HepG2 (cell line): ENCODE measurements around the gene NWD2. TPM values are rescaled to one million over a fixed set of nuclear protein-coding genes. Genes with fewer than 3 reads are reported as not detected.

Experiments used
- ATAC-seq: fragments of 200-7000 bp; cut with Tn5 transposase; 3 replicates; pipeline ENCODE4 v1.9.1; 2020; ENCODE audit warnings: mild to moderate bottlenecking, moderate library complexity
- BruUV-seq: library from RNA; stranded (reverse); fragments of 400-500 nt; replicated peaks from 2 replicates; lab custom pipeline; 2021; lab: Mats Ljungman, UMichigan
- CTCF ChIA-PET: fragments of 300-600 bp; formaldehyde crosslinking; extraction: SDS; loops from one replicate; lab custom pipeline; 2021; ENCODE audit warnings: low total read pairs, inconsistent platforms, low intra/inter-chr PET ratio; lab: Yijun Ruan, JAX
- POLR2A ChIA-PET: fragments of 350-600 bp; sonication (Branson Sonifier 250); formaldehyde crosslinking; loops from one replicate; lab custom pipeline; 2020; ENCODE audit warnings: antibody characterized with exemption, inconsistent platforms; lab: Yijun Ruan, JAX
- DNase-seq: peaks from one replicate; pipeline ENCODE4 v3.0.0-alpha.2; 2015; ENCODE audit warnings: low spot score
- FAIRE-seq: peaks from 3 replicates; lab custom pipeline; 2011; peaks lifted over from hg19 to GRCh38; lab: Jason Lieb, UNC
- H2AFZ ChIP-seq: one replicate; pipeline ENCODE4 v1.6.1; 2011; ENCODE audit warnings: low read length, inconsistent platforms
- H3K27ac ChIP-seq: fragments of 300-600 bp; 3 replicates; pipeline ENCODE4 v1.8.0; 2011; ENCODE audit warnings: mixed run types, mild to moderate bottlenecking, mixed read lengths, low read length, inconsistent platforms; ENCODE audit not compliant: insufficient read depth; ENCODE audit errors: extremely low read length
- H3K27me3 ChIP-seq, 2 experiments: fragments of 200-600 bp in 1 of 2; 2 replicates in 1 of 2; 3 replicates in 1 of 2; pipeline versions ENCODE4 v1.6.0 to v1.8.0; 2011; ENCODE audit warnings: low read length in 2 of 2, mild to moderate bottlenecking in 2 of 2, moderate library complexity in 2 of 2, inconsistent platforms in 1 of 2; ENCODE audit not compliant: insufficient read depth in 2 of 2, control insufficient read depth in 1 of 2
- H3K36me3 ChIP-seq, 2 experiments: fragments of 200-600 bp in 1 of 2; replicated peaks in 1 of 2; 2 replicates in 1 of 2; 3 replicates in 1 of 2; pipeline versions ENCODE4 v1.5.1 to v1.8.0; 2011; ENCODE audit warnings: low read length in 2 of 2, inconsistent platforms in 1 of 2; ENCODE audit not compliant: insufficient read depth in 2 of 2, control insufficient read depth in 1 of 2
- H3K4me1 ChIP-seq: 2 replicates; pipeline ENCODE4 v1.5.1; 2012; ENCODE audit warnings: low read length, inconsistent platforms; ENCODE audit not compliant: insufficient read depth
- H3K4me2 ChIP-seq: 2 replicates; pipeline ENCODE4 v1.6.0; 2011; ENCODE audit warnings: low read depth, low read length, inconsistent platforms
- H3K4me3 ChIP-seq, 3 experiments: fragments of 200-600 bp in 1 of 3; sonication (generic), shearing (Covaris generic) in 1 of 3; replicated peaks in 1 of 3; 2 replicates each; pipeline ENCODE4 v1.5.1; 2011 to 2016; ENCODE audit warnings: low read length in 3 of 3, inconsistent platforms in 2 of 3, low read depth in 2 of 3, mild to moderate bottlenecking in 2 of 3, control low read depth in 1 of 3, mixed read lengths in 1 of 3; ENCODE audit not compliant: insufficient read depth in 1 of 3
- H3K79me2 ChIP-seq: one replicate; pipeline ENCODE4 v1.6.1; 2011; ENCODE audit warnings: low read length, inconsistent platforms; ENCODE audit not compliant: insufficient read depth
- H3K9ac ChIP-seq: 2 replicates; pipeline ENCODE4 v1.6.0; 2011; ENCODE audit warnings: mild to moderate bottlenecking, low read depth, low read length, inconsistent platforms; ENCODE audit not compliant: insufficient read depth
- H3K9me3 ChIP-seq: 2 replicates; pipeline ENCODE4 v1.5.1; 2012; ENCODE audit warnings: mild to moderate bottlenecking, low read length
- H4K20me1 ChIP-seq: 2 replicates; pipeline ENCODE4 v1.6.0; 2011; ENCODE audit warnings: inconsistent platforms, mild to moderate bottlenecking, low read length, moderate library complexity; ENCODE audit not compliant: insufficient read depth
- CEBPB ChIP-seq: IDR thresholded peaks from 2 replicates; pipeline ENCODE4 v1.6.1; 2011; ENCODE audit warnings: low read depth, low read length, improper control_type of control experiment, borderline replicate concordance
- ELF3 ChIP-seq: IDR thresholded peaks from 2 replicates; pipeline ENCODE4 v1.6.1; 2016; ENCODE audit warnings: missing genetic modification reagents, missing compliant biosample characterization
- GATAD2A ChIP-seq: IDR thresholded peaks from 2 replicates; pipeline ENCODE4 v1.6.1; 2016
- KMT2A ChIP-seq: sonication (generic); formaldehyde crosslinking; IDR thresholded peaks from 2 replicates; pipeline ENCODE4 v1.4.0; 2020; ENCODE audit warnings: missing genetic modification reagents
- MLLT10 ChIP-seq: sonication (generic); formaldehyde crosslinking; IDR thresholded peaks from 2 replicates; pipeline ENCODE4 v1.4.0; 2020; ENCODE audit warnings: missing genetic modification reagents
- MYPOP ChIP-seq: sonication (generic); formaldehyde crosslinking; IDR thresholded peaks from 2 replicates; pipeline ENCODE4 v1.8.1; 2023; ENCODE audit warnings: mild to moderate bottlenecking, moderate library complexity, missing genetic modification reagents
- RAD21 ChIP-seq: fragments of 450-650 bp; formaldehyde crosslinking; IDR thresholded peaks from 2 replicates; pipeline ENCODE4 v1.5.0; 2020; ENCODE audit warnings: mild to moderate bottlenecking
- SMC3 ChIP-seq: IDR thresholded peaks from 2 replicates; pipeline ENCODE4 v1.6.1; 2011; ENCODE audit warnings: low read length, improper control_type of control experiment
- SOX5 ChIP-seq: IDR thresholded peaks from 2 replicates; pipeline ENCODE4 v1.6.1; 2016; ENCODE audit warnings: borderline replicate concordance
- ZEB1 ChIP-seq: IDR thresholded peaks from 2 replicates; pipeline ENCODE4 v1.6.1; 2012; ENCODE audit warnings: mild to moderate bottlenecking, low read depth, inconsistent platforms; ENCODE audit not compliant: insufficient replicate concordance
- ZNF124 ChIP-seq: sonication (generic); formaldehyde crosslinking; IDR thresholded peaks from 2 replicates; pipeline ENCODE4 v1.4.0; 2020; ENCODE audit warnings: missing genetic modification reagents
- ZNF460 ChIP-seq: sonication (generic); formaldehyde crosslinking; IDR thresholded peaks from 2 replicates; pipeline ENCODE4 v1.5.1; 2020; ENCODE audit warnings: missing genetic modification reagents, mild to moderate bottlenecking, borderline replicate concordance
- ZNF713 ChIP-seq: sonication (generic); formaldehyde crosslinking; IDR thresholded peaks from 2 replicates; pipeline ENCODE4 v1.4.0; 2020; ENCODE audit warnings: mild to moderate bottlenecking, missing genetic modification reagents
- WGBS: methylation state at CpG from one replicate; pipeline ENCODE4 v1.1.6; 2017; ENCODE audit warnings: low lambda C conversion rate; 5-methylcytosine and 5-hydroxymethylcytosine counted together
- in situ Hi-C: cut with HindIII; loops from 2 replicates; pipeline ENCODE4 v1.10.0; 2017; ENCODE audit warnings: low pct_unique_long_range_greater_than_20kb; ENCODE audit not compliant: extremely low pct_ligation_motif_present
- intact Hi-C: fragments of 100-400 bp; cut with micrococcal nuclease; formaldehyde crosslinking; loops from one replicate; pipeline ENCODE4 v1.10.0; 2022; ENCODE audit not compliant: unreplicated experiment
- polyA plus RNA-seq, 8 experiments: library from polyadenylated mRNA; depleted of rRNA in 3 of 8; stranded (reverse) in 7 of 8; unstranded in 1 of 8; fragments of >200 nt; fragmentation: Illumina TruSeq in 4 of 8; extraction: Trizol in 4 of 8; gene quantifications; 2 replicates each; pipeline versions ENCODE4 v1.2.1 to v1.2.3, GENCODE V29; 2011 to 2016; ENCODE audit warnings: low read depth in 4 of 8, missing spikeins in 1 of 8, mixed read lengths in 1 of 8; ENCODE audit not compliant: insufficient read depth in 1 of 8
- total RNA-seq, 5 experiments: library from RNA; depleted of rRNA; stranded (reverse); fragments of >200 nt; fragmentation: Illumina TruSeq; extraction: Trizol; gene quantifications; 2 replicates each; pipeline ENCODE4 v1.2.3, GENCODE V29; 2016; ENCODE audit warnings: low read depth in 1 of 5
- TF ChIP-seq, protein P1 (sequence below): sonication (generic); formaldehyde crosslinking; IDR thresholded peaks from 2 replicates; pipeline ENCODE4 v1.5.0; 2020; ENCODE audit warnings: mild to moderate bottlenecking, missing genetic modification reagents, moderate library complexity
- TF ChIP-seq, protein P2 (sequence below): sonication (generic); formaldehyde crosslinking; IDR thresholded peaks from 2 replicates; pipeline ENCODE4 v1.4.0; 2020; ENCODE audit warnings: missing genetic modification reagents

NWD2 gene
- total and polyA plus RNA-seq, 2 of the 13 experiments (the other 11 are each of a cell fraction or from before 2014, with no cell fraction given) = not detected

DNA sequence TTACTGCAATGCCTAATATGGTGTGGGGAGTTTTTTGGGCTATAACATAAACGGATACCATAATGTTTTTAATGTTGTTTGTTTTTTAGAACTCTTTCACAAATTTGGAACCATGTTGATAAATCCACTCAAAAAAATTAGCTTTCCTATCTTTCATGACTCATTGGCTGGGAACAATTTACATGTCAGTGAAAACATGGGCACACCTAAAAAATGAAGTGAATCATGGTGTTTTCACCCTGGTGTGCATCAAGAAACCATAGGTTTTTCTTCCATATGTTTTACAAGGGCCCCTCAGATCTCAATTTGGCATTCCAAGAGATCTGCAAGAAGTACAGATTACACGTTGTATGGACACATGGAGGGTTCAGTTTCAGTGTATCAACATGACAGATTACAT lies 207.1 kb downstream of the NWD2 start:
- TF ChIP-seq MLLT10 (CRISPR knock-in tag) = no peak
- TF ChIP-seq ZNF460 (CRISPR knock-in tag) = no peak
- TF ChIP-seq MYPOP = no peak
- TF ChIP-seq KMT2A (CRISPR knock-in tag) = no peak
- TF ChIP-seq, all 625 proteins: peak for 0
- Histone ChIP-seq H2AFZ (no peak overlapping the region), H3K4me2 (no peak overlapping the region), H3K9ac (no peak overlapping the region), H3K79me2 (no peaks in the 10 kb centered on the region), H3K27me3 (peaks cover 0 to 26% of the 10 kb centered on the region in 2 experiments; a peak in 4 of 5 replicates), H3K4me1 (peaks cover 41% of the 10 kb centered on the region), H4K20me1 (no peaks in the 10 kb centered on the region), H3K27ac (no peak overlapping the region), H3K9me3 (no peaks in the 10 kb centered on the region), H3K36me3 (no peaks in the 10 kb centered on the region), H3K4me3 (no peak overlapping the region)
- intact Hi-C loops = loop anchor here (2.0 to 5.0 kb wide), 2 partner anchors 351 to 586 kb away; no protein-coding TSS in a partner anchor
- DNase-seq (no peak), FAIRE-seq (no peak), ATAC-seq (no peak)
- CTCF ChIA-PET = no interaction called here
- WGBS = 7% methylated on average over 2 of the region's 2 CpGs
- POLR2A ChIA-PET = no interaction called here
- BruUV-seq = no TSS peak
- in situ Hi-C loops = loop anchor here (5.0 to 10.0 kb wide), 2 partner anchors 116 to 343 kb away; no protein-coding TSS in a partner anchor

- H4K20me1 ChIP-seq = no peaks in the 10 kb centered on the region
- in situ Hi-C loops (loop anchor here (5.0 to 10.0 kb wide), 2 partner anchors 114 to 342 kb away; no protein-coding TSS in a partner anchor), intact Hi-C loops (loop anchor here (1.0 to 5.0 kb wide), 4 partner anchors 113 to 584 kb away; no protein-coding TSS in a partner anchor)
- WGBS = 0% methylated on average over 3 of the region's 3 CpGs
- FAIRE-seq (peak; percentile 85), DNase-seq (peak; percentile 79), ATAC-seq (peak; percentile 89)
- H3K36me3 ChIP-seq = no peaks in the 10 kb centered on the region
- H2AFZ ChIP-seq = peak overlapping the region; percentile 61
- CTCF ChIA-PET = interaction anchor here (0.8 to 2.8 kb wide), 2 partner anchors 114 to 349 kb away, joined by 7 to 10 read pairs; no protein-coding TSS in a partner anchor
- POLR2A ChIA-PET = interaction anchor here (1.3 to 1.5 kb wide), 4 partner anchors 9 to 25 kb away, joined by 3 to 5 read pairs (median 4); no protein-coding TSS in a partner anchor
- H3K9ac ChIP-seq = no peak overlapping the region
- H3K4me1 ChIP-seq = peaks cover 34% of the 10 kb centered on the region
- BruUV-seq = no TSS peak
- H3K4me2 ChIP-seq = peak overlapping the region; percentile 90
- H3K27ac ChIP-seq = no peak overlapping the region
- no peaks in the 10 kb centered on the region for H3K9me3 ChIP-seq
- peak overlapping the region in 2 of 3 experiments; percentile 18 to 65; a peak in 1 of 6 replicates for H3K4me3 ChIP-seq
- H3K27me3 ChIP-seq = peaks cover 0 to 26% of the 10 kb centered on the region in 2 experiments; a peak in 4 of 5 replicates
- H3K79me2 ChIP-seq = no peaks in the 10 kb centered on the region
- TF ChIP-seq GATAD2A (CRISPR knock-in tag) (peak; percentile 19; the same call in 1 of the 2 replicates), SOX5 (CRISPR knock-in tag) (0 out of 2 replicates have a peak, but pooled peaks have one; percentile 8), RAD21 (CRISPR knock-in tag) (no peak), ZEB1 (peak; percentile 55), ZNF124 (CRISPR knock-in tag) (no peak), SMC3 (peak; percentile 78), ZNF713 (CRISPR knock-in tag) (0 out of 2 replicates have a peak, but pooled peaks have one; percentile 54), ELF3 (CRISPR knock-in tag) (peak; percentile 36; the same call in 1 of the 2 replicates), CEBPB (0 out of 2 replicates have a peak, but pooled peaks have one; percentile 12)
- TF ChIP-seq, protein P1, sequence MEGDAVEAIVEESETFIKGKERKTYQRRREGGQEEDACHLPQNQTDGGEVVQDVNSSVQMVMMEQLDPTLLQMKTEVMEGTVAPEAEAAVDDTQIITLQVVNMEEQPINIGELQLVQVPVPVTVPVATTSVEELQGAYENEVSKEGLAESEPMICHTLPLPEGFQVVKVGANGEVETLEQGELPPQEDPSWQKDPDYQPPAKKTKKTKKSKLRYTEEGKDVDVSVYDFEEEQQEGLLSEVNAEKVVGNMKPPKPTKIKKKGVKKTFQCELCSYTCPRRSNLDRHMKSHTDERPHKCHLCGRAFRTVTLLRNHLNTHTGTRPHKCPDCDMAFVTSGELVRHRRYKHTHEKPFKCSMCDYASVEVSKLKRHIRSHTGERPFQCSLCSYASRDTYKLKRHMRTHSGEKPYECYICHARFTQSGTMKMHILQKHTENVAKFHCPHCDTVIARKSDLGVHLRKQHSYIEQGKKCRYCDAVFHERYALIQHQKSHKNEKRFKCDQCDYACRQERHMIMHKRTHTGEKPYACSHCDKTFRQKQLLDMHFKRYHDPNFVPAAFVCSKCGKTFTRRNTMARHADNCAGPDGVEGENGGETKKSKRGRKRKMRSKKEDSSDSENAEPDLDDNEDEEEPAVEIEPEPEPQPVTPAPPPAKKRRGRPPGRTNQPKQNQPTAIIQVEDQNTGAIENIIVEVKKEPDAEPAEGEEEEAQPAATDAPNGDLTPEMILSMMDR (CRISPR knock-in tag) = peak; percentile 81
- TF ChIP-seq, protein P2, sequence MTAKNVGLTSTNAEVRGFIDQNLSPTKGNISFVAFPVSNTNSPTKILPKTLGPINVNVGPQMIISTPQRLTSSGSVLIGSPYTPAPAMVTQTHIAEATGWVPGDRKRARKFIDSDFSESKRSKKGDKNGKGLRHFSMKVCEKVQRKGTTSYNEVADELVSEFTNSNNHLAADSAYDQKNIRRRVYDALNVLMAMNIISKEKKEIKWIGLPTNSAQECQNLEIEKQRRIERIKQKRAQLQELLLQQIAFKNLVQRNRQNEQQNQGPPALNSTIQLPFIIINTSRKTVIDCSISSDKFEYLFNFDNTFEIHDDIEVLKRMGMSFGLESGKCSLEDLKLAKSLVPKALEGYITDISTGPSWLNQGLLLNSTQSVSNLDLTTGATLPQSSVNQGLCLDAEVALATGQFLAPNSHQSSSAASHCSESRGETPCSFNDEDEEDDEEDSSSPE (CRISPR knock-in tag) = 0 out of 2 replicates have a peak, but pooled peaks have one; percentile 12
These were observed 208.4 kb downstream of the NWD2 start for GRCh38 chr4:37452952-37453280.
